ENCODE results near the gene LYPD5. TPM values are rescaled to one million over a fixed set of nuclear protein-coding genes. Genes with fewer than 3 reads are reported as not detected.
"Not testable (repeated sequence)": the region's sequence is repeated elsewhere in the genome, so short reads cannot be mapped to it uniquely, and the experiment has no call there.

Gene LYPD5
- total and polyA plus RNA-seq, 4 experiments from 2014 or later: 0.27 to 0.97 (median 0.50) TPM

- peaks cover 10% of the 10 kb centered on the region for H3K36me3 ChIP-seq (ENCODE audit: insufficient read depth, low read length)
- H3K27ac ChIP-seq (ENCODE audit: low read depth, low read length): peak within 1 kb of the TSS; percentile 33
- Mint-ChIP-seq H3K4me3 (peak within 1 kb of the TSS; percentile 73 to 94 (median 91)), H3K4me1 (peaks cover 9 to 20% (median 16%) of the 10 kb centered on the region in 4 donors), H3K9me3 (peaks cover 0 to 2% (median 0%) of the 10 kb centered on the region in 8 donors), H3K36me3 (peaks cover 24 to 29% of the 10 kb centered on the region in 2 donors), H3K27me3 (peaks cover 0 to 1% of the 10 kb centered on the region in 2 donors), H3K27ac (peak within 1 kb of the TSS; percentile 41 to 89 (median 83))
- peak; percentile 73 to 80 (median 76) for DNase-seq
- intact Hi-C loops (cut with micrococcal nuclease): loop anchor here (1.0 to 2.0 kb wide), 2 partner anchors 72 to 175 kb away; partner anchors contain the start of genes SMG9 and ZNF230
- peaks cover 13% of the 10 kb centered on the region for H3K4me1 ChIP-seq (ENCODE audit: insufficient read depth, low read length)
- ChIA-PET CTCF (ENCODE audit: partially characterized antibody) (interaction anchor here (1.0 to 1.2 kb wide), 2 partner anchors 17 to 673 kb away, joined by 3 to 9 read pairs; partner anchors contain the start of gene ZNF180), POLR2A (ENCODE audit: partially characterized antibody) (interaction anchor here (0.6 to 1.2 kb wide), 3 partner anchors 62 to 108 kb away, joined by 3 read pairs; partner anchors contain the start of gene ZNF45)
- peak within 1 kb of the TSS; percentile 70 to 73 for H3K4me3 ChIP-seq (ENCODE audit: low read length in 2 of 2)
- H3K9me3 ChIP-seq (ENCODE audit: control insufficient read depth in 1 of 2, low read length in 2 of 2): no peaks in the 10 kb centered on the region
- H3K27me3 ChIP-seq (ENCODE audit: insufficient read depth, low read length): no peaks in the 10 kb centered on the region
These were observed 24.8 kb upstream of the LYPD5 start, which contains the start of gene ZNF283 for GRCh38 chr19:43826787-43827754. TSS of gene ZNF283 (plus strand) at chr19:43827321. CDS start at chr19:43833505, 6,184 bp downstream.

- H3K4me3 ChIP-seq (ENCODE audit: low read length in 2 of 2); CTCF ChIA-PET (ENCODE audit: partially characterized antibody); H3K9me3 ChIP-seq (ENCODE audit: control insufficient read depth in 1 of 2, low read length in 2 of 2); H3K4me3 Mint-ChIP-seq; H3K27ac ChIP-seq (ENCODE audit: low read depth, low read length); POLR2A ChIA-PET (ENCODE audit: partially characterized antibody); H3K36me3 ChIP-seq (ENCODE audit: insufficient read depth, low read length); H3K9me3 Mint-ChIP-seq; DNase-seq; intact Hi-C loops (cut with micrococcal nuclease); H3K27me3 ChIP-seq (ENCODE audit: insufficient read depth, low read length); H3K27ac Mint-ChIP-seq: not testable (repeated sequence)
- peaks cover 20 to 32% (median 25%) of the 10 kb centered on the region in 4 donors for H3K4me1 Mint-ChIP-seq
- peaks cover 8 to 19% of the 10 kb centered on the region in 2 donors for H3K36me3 Mint-ChIP-seq
- H3K27me3 Mint-ChIP-seq: peaks cover 15% of the 10 kb centered on the region in 2 donors
- H3K4me1 ChIP-seq (ENCODE audit: insufficient read depth, low read length): peaks cover 23% of the 10 kb centered on the region
These were observed 22.3 kb upstream of the LYPD5 start for GRCh38 chr19:43824572-43824971.

GRCh38 chr19:43823856-43824255 lies 21.6 kb upstream of the LYPD5 start:
- peaks cover 23% of the 10 kb centered on the region for H3K4me1 ChIP-seq (ENCODE audit: insufficient read depth, low read length)
- H3K27me3 Mint-ChIP-seq: peaks cover 15% of the 10 kb centered on the region in 2 donors
- DNase-seq; H3K36me3 ChIP-seq (ENCODE audit: insufficient read depth, low read length); H3K27ac Mint-ChIP-seq; H3K9me3 Mint-ChIP-seq; H3K4me3 ChIP-seq (ENCODE audit: low read length in 2 of 2); H3K4me3 Mint-ChIP-seq; POLR2A ChIA-PET (ENCODE audit: partially characterized antibody); H3K27ac ChIP-seq (ENCODE audit: low read depth, low read length); CTCF ChIA-PET (ENCODE audit: partially characterized antibody); intact Hi-C loops (cut with micrococcal nuclease); H3K27me3 ChIP-seq (ENCODE audit: insufficient read depth, low read length); H3K9me3 ChIP-seq (ENCODE audit: control insufficient read depth in 1 of 2, low read length in 2 of 2): not testable (repeated sequence)
- H3K36me3 Mint-ChIP-seq: peaks cover 4 to 16% of the 10 kb centered on the region in 2 donors
- H3K4me1 Mint-ChIP-seq: peaks cover 20 to 32% (median 25%) of the 10 kb centered on the region in 4 donors

GRCh38 chr19:43820884-43821215 lies 18.6 kb upstream of the LYPD5 start:
- DNase-seq: no peak
- peak overlapping the region; percentile 81 to 91 (median 87) for H3K4me3 Mint-ChIP-seq
- no peak overlapping the region for H3K27ac Mint-ChIP-seq
- Histone ChIP-seq H3K9me3 (ENCODE audit: control insufficient read depth in 1 of 2, low read length in 2 of 2) (no peaks in the 10 kb centered on the region), H3K4me1 (ENCODE audit: insufficient read depth, low read length) (peaks cover 9% of the 10 kb centered on the region), H3K27me3 (ENCODE audit: insufficient read depth, low read length) (peaks cover 8% of the 10 kb centered on the region), H3K36me3 (ENCODE audit: insufficient read depth, low read length) (no peaks in the 10 kb centered on the region), H3K27ac (ENCODE audit: low read depth, low read length) (no peak overlapping the region), H3K4me3 (ENCODE audit: low read length in 2 of 2) (peak overlapping the region in 1 of 2 donors; percentile 52)
- ChIA-PET POLR2A (ENCODE audit: partially characterized antibody) (no interaction called here), CTCF (ENCODE audit: partially characterized antibody) (interaction anchor here (1.3 kb wide), 1 partner anchor 9 kb away, joined by 6 read pairs; no protein-coding TSS in a partner anchor)
- intact Hi-C loops (cut with micrococcal nuclease): no loop called here
- H3K9me3 Mint-ChIP-seq: peaks cover 0 to 8% (median 0%) of the 10 kb centered on the region in 8 donors
- H3K4me1 Mint-ChIP-seq: peaks cover 10 to 11% (median 11%) of the 10 kb centered on the region in 4 donors
- H3K27me3 Mint-ChIP-seq: peaks cover 19 to 22% of the 10 kb centered on the region in 2 donors
- no peaks in the 10 kb centered on the region for H3K36me3 Mint-ChIP-seq

- DNase-seq: peak in 2 of 5 donors; percentile 7 to 15
- Mint-ChIP-seq H3K27me3 (peaks cover 19 to 22% of the 10 kb centered on the region in 2 donors), H3K4me1 (peaks cover 10 to 11% (median 11%) of the 10 kb centered on the region in 4 donors), H3K27ac (peak overlapping the region in 4 of 7 donors; percentile 36 to 66 (median 52)), H3K9me3 (peaks cover 0 to 8% (median 0%) of the 10 kb centered on the region in 8 donors), H3K36me3 (no peaks in the 10 kb centered on the region), H3K4me3 (peak overlapping the region; percentile 81 to 91 (median 87))
- peak overlapping the region in 1 of 2 donors; percentile 52 for H3K4me3 ChIP-seq (ENCODE audit: low read length in 2 of 2)
- H3K27me3 ChIP-seq (ENCODE audit: insufficient read depth, low read length): peaks cover 8% of the 10 kb centered on the region
- no peaks in the 10 kb centered on the region for H3K36me3 ChIP-seq (ENCODE audit: insufficient read depth, low read length)
- POLR2A ChIA-PET (ENCODE audit: partially characterized antibody): no interaction called here
- H3K27ac ChIP-seq (ENCODE audit: low read depth, low read length): no peak overlapping the region
- H3K4me1 ChIP-seq (ENCODE audit: insufficient read depth, low read length): peaks cover 9% of the 10 kb centered on the region
- H3K9me3 ChIP-seq (ENCODE audit: control insufficient read depth in 1 of 2, low read length in 2 of 2): no peaks in the 10 kb centered on the region
- CTCF ChIA-PET (ENCODE audit: partially characterized antibody): interaction anchor here (1.3 to 1.6 kb wide), 2 partner anchors 8 to 12 kb away, joined by 3 to 6 read pairs; no protein-coding TSS in a partner anchor
- intact Hi-C loops (cut with micrococcal nuclease): no loop called here
These were observed 18.0 kb upstream of the LYPD5 start for GRCh38 chr19:43820098-43820883.

GRCh38 chr19:43818500-43818899 lies 16.3 kb upstream of the LYPD5 start:
- Histone ChIP-seq H3K9me3 (ENCODE audit: control insufficient read depth in 1 of 2, low read length in 2 of 2) (no peaks in the 10 kb centered on the region), H3K27me3 (ENCODE audit: insufficient read depth, low read length) (peaks cover 8% of the 10 kb centered on the region), H3K4me3 (ENCODE audit: low read length in 2 of 2) (no peak overlapping the region), H3K4me1 (ENCODE audit: insufficient read depth, low read length) (peaks cover 9% of the 10 kb centered on the region), H3K27ac (ENCODE audit: low read depth, low read length) (no peak overlapping the region), H3K36me3 (ENCODE audit: insufficient read depth, low read length) (no peaks in the 10 kb centered on the region)
- H3K27me3 Mint-ChIP-seq: peaks cover 22 to 23% of the 10 kb centered on the region in 2 donors
- peaks cover 10 to 11% (median 11%) of the 10 kb centered on the region in 4 donors for H3K4me1 Mint-ChIP-seq
- H3K4me3 Mint-ChIP-seq: no peak overlapping the region
- H3K36me3 Mint-ChIP-seq: no peaks in the 10 kb centered on the region
- no peak for DNase-seq
- H3K9me3 Mint-ChIP-seq: peaks cover 0 to 8% (median 0%) of the 10 kb centered on the region in 8 donors
- no peak overlapping the region for H3K27ac Mint-ChIP-seq
- CTCF ChIA-PET (ENCODE audit: partially characterized antibody): interaction anchor here (1.6 to 1.7 kb wide), 2 partner anchors 9 to 13 kb away, joined by 3 to 4 read pairs; no protein-coding TSS in a partner anchor
- intact Hi-C loops (cut with micrococcal nuclease): no loop called here
- POLR2A ChIA-PET (ENCODE audit: partially characterized antibody): no interaction called here
